SIG-M5 (cell line): ENCODE data around the gene SYNRG.

Source experiments
- DNase-seq: peaks from one replicate; lab custom pipeline; 2025; lab: John Stamatoyannopoulos, UW

SYNRG gene

GRCh38 chr17:37476431-37477120, 132.6 kb downstream of the SYNRG start:
- no peak for DNase-seq

DNA sequence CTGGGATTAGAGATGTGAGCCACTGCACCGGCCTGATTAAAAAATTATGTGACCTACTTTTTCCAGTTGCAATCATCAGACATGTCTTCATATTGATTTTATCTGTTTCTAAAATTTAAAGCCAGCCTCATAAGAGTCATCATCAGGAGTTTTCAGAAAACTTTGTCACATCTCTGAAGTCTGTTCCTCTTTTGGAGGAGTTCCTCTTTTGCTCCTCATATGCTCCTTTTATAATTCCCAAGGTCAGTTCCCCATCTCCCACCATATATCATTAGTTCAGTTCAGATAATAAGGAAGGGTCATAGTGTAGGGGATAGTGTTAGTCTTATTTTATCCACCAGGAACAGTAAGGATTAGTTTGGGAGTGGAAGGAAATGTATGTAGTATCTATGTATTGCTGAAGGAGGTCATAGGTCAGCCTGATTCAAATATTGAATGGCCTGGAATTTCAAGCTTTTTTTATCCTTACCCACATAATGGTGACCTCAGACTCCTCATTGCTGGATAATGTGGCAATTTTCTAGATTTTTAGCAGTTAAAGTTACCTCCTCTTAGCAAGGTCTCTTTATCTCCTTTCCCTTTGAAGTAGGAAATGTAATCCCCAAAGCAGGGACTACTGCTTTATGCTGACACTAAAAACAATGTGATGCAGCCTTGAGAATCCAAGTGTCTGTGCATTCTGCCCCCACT, 133.3 kb downstream of the SYNRG start:
- DNase-seq, result no peak

DNA sequence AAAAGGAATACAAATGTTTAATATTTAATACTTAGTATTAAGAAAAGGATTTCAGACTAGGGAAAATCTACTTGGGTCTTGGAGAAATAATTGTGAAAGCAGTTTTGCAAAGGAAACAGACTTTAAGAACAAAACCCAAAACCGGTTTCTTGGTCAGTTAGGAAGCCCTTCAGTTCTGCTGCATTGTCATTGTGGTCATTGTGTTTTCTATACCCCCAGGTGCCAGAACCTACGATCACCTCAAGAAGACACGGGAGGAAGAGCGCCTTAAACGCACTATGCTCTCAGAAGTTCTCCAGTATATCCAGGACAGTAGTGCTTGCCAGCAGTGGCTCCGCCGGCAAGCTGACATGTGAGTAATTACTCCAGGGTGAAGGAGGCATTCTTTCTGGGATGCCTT, 139.0 kb downstream of the SYNRG start:
- DNase-seq, result no peak

DNA sequence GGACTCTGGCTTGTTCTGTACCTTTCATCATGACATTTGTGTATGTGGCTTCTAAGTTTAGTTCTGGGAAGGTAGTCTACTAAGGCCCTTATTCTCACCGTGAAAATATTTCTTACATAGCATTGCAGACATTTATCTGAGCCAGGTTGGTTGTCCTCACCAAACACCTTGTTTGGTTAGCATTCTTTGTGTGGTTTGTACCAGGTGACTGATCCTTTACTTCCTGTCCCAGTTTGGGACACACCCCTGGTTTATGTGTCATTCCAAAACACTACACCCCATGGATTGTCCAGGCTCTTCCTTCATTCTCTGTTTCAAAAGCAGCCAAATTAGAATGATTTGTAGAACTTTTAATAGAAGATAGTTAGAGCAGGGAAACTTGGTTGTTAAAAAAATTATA, 142.7 kb downstream of the SYNRG start:
- no peak for DNase-seq

DNA sequence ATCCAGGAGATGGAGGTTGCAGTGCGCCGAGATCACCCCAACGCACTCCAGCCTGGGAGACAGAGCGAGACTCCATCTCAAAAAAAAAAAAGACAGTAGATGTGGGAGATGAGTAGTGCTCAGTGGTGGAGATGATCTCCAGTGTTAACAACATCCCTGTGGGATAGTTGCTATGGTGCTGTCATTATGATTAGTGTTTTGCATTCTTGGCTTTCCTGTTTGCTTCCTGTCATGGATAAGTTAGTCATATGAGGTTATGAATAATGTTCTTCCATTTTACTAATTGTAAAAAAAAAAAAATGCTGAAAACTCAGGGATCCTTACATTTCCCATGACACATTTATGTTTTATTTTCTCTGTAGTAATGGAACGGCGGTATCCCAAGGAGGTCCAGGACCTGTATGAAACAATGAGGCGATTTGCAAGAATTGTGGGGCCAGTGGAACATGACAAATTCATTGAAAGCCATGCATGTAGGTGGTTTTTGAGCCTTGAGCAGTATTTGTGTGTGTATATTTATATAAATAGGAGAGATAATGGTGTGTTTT, 144.1 kb downstream of the SYNRG start:
- DNase-seq, result no peak
